Effector CD8-positive, alpha-beta T cell (primary cell): ENCODE results near the gene TEPSIN.

Experiments used
- DNase-seq: peaks from one replicate; lab custom pipeline; 2025; lab: John Stamatoyannopoulos, UW

The TEPSIN gene

DNA sequence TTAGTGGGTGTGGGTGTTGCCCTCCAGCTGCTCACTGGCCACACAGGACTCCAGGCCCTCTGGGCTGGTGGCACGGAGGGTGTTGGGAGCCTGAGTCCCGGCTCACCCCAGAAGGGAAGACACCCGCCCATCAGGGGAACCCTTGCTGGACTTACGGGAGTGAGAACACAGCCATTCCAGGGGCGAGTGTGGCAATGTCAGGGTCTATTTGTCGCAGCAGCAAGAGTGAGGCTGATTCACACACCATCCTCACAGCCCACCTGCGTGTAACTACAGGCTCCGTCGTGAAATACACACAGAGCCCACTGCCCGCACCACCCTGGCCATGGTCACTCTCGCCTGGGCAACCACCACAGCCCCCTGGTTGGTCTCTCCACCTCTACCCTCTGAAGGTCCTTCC is 55.0 kb downstream of the TEPSIN start:
- DNase-seq = no peak

DNA sequence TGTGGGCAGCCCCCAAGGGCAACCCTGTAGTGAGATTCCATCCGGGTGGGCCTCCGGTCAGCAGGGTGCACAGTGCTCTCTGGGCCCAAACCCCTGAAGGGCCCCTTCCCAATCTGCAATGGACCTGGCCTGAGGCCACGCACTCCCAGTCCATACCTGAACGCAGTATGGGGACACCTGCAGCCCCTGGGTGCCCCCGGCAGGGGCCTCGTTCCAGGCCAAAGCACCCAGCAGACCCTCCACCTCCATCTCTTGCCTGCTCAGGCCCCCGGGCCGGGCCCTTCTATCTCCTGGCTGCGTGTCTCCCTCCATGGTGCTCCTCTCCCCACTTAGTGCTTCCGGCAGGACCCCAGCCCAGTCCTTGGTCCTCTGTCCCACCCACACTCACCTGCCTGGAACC is 55.5 kb downstream of the TEPSIN start:
- DNase-seq = no peak

DNA sequence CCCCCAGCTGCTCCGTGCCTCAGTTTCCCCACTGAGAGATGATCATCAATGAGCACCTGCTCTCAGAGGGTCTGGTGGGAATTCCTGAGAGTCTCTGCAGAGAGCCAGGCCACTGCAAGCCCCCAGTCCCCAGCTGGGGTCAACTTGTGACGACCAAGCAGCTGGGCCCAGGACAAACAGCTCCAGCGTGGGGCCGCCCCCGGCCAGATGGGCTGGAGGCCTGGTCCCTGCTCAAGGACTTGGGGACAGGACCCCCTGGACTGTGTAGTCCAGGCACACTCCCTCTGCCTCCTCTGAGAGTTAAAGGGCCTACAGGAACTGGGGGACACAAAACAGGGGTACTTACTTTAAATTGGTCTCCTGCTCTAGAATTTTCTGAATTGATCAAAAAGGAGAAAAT is 56.3 kb downstream of the TEPSIN start:
- no peak for DNase-seq

GRCh38 chr17:81181811-81182185 is 57.1 kb downstream of the TEPSIN start:
- DNase-seq = no peak

DNA sequence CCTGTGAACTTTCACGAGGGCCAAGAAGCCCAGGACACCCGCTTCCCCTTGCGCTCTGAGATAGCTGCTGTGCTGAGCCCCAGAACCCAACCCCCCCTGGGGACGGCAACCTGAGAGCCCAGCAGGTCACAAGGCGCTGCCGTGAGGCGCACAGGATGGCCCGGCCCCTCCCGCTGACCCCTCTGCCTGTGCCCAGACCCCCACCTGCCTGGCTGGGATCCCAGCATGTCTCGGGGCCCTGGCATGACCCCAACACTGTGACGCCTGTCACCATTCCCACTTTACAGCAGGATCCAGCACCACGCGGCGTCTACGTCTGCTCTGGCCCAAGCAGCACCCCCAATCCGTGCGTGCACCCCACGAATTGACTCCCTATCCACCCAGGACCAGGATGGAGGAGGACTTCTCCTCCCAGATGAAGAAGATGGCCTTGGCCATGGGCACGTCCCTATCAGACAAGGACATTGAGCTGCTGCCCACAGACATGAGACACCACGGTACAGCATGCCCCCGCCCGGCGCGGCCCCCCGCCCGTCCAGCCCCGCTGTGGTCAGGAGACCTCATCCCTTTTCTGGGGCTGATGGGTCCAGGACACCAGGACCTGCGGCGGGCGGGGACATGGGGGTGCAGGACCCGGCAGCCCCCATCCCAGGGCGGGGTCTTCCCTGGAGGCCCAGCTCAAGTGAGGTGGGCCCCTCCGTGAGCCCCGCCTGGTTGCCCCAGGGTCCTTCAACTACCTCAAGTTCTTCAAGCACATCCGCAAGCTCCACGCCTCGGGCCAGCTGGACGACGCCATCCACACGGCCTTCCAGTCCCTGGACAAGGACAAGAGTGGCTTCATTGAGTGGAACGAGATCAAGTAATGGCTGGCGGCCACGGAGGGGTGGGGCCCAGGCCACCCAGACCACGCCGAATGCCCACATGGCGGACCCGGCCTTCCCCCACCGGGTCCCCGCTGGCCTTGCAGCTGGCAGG is 57.7 kb downstream of the TEPSIN start:
- DNase-seq = no peak

- no peak for DNase-seq
Measured at GRCh38 chr17:81179861-81180260, 59.0 kb downstream of the TEPSIN start.

DNA sequence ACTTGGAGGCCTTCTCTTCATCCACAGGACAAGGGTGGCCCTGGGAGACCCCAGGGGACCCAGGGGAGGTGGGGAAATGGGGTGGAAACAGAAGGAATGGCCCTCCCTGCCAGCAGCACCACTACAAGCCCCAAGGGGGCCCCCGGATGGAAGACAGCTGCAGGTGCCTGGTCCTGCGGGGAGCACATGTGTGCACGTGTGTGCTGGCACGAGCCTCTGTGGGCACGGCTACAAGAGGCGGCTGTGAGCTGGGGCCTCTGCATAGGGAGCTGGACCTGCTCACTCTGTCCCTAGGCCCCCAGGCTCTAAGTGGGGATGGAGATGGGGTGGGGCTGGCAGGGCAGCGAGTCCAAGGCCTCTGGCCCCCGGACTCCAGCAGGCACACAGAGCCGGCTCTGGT is 59.6 kb downstream of the TEPSIN start:
- DNase-seq = no peak
